ENCODE results near the gene CDK5RAP3.

Gene CDK5RAP3

DNA sequence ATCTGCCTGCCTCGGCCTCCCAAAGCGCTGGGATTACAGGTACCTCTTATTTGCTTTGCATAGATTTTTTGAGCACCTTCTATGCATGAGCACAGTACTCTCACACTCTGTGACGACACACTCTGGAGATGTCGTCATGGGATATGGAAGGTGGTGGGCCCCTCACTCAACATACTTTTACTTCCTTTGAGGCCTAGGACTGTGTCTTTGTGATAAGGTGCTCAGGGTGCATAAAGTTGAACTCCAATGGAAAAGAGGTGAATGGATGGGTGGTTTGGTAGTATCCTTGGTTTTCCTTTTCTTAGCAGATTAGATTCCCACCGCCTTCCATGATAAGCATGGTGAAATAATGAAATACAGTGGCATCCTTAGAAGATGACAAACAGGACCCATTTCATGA, 6.1 kb upstream of the CDK5RAP3 start:
- FAIRE-seq, result no peak
- DNase-seq (ENCODE audit: insufficient read length), result no peak
- TF ChIP-seq POLR2A (IDR thresholded peaks at IDR 0.05; ENCODE audit: low read depth, low read length) (no peak), TAF1 (IDR thresholded peaks at IDR 0.05; ENCODE audit: borderline replicate concordance, low read depth, low read length) (no peak), POLR2AphosphoS5 (IDR thresholded peaks at IDR 0.05; ENCODE audit: low read depth, low read length) (no peak)

- no peak for FAIRE-seq
- TF ChIP-seq TAF1 (IDR thresholded peaks at IDR 0.05; ENCODE audit: borderline replicate concordance, low read depth, low read length) (no peak), POLR2A (IDR thresholded peaks at IDR 0.05; ENCODE audit: low read depth, low read length) (no peak), POLR2AphosphoS5 (IDR thresholded peaks at IDR 0.05; ENCODE audit: low read depth, low read length) (no peak)
- no peak for DNase-seq (ENCODE audit: insufficient read length)
Measured at GRCh38 chr17:47966079-47966519, 4.8 kb upstream of the CDK5RAP3 start.

DNA sequence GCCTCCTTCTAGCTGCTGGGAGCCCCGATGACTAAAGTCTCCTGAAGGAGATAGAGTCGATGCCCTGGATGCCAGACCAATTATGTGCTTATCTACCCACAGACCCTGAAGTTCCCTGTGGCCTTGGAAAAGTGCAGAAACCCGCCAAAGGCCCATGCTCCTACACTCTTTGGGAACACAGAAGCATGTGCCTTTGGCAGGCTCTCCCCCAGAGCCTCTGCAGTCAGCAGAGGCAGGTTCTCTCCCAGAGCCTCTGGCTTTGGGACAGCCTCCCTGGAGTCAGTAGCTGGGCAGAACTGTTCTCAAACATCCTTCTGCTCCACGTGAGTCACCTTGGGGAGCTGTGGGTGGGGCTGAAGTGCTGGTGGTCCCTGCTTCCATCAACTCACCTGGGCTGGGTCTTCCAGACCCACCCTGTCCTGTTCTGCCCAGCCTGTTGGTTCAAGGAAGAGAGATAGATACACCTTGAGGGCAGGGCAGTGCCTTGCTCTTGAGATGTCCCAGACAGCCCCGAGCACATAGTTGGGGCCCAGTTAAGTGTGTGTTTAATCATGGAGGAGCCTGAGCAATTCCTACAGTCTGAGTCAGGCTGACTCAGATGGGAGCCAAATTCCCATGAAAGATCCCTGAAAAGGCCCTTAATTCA, 3.2 kb upstream of the CDK5RAP3 start:
- DNase-seq (ENCODE audit: insufficient read length) (no peak), FAIRE-seq (no peak)
- no peak for TF ChIP-seq TAF1 (IDR thresholded peaks at IDR 0.05; ENCODE audit: borderline replicate concordance, low read depth, low read length)
- no peak for TF ChIP-seq POLR2AphosphoS5 (IDR thresholded peaks at IDR 0.05; ENCODE audit: low read depth, low read length)
- no peak for TF ChIP-seq POLR2A (IDR thresholded peaks at IDR 0.05; ENCODE audit: low read depth, low read length)

GRCh38 chr17:47968836-47969235, 2.1 kb upstream of the CDK5RAP3 start:
- FAIRE-seq, result no peak
- no peak for TF ChIP-seq POLR2AphosphoS5 (IDR thresholded peaks at IDR 0.05; ENCODE audit: low read depth, low read length)
- no peak for TF ChIP-seq TAF1 (IDR thresholded peaks at IDR 0.05; ENCODE audit: borderline replicate concordance, low read depth, low read length)
- no peak for TF ChIP-seq POLR2A (IDR thresholded peaks at IDR 0.05; ENCODE audit: low read depth, low read length)
- no peak for DNase-seq (ENCODE audit: insufficient read length)

DNA sequence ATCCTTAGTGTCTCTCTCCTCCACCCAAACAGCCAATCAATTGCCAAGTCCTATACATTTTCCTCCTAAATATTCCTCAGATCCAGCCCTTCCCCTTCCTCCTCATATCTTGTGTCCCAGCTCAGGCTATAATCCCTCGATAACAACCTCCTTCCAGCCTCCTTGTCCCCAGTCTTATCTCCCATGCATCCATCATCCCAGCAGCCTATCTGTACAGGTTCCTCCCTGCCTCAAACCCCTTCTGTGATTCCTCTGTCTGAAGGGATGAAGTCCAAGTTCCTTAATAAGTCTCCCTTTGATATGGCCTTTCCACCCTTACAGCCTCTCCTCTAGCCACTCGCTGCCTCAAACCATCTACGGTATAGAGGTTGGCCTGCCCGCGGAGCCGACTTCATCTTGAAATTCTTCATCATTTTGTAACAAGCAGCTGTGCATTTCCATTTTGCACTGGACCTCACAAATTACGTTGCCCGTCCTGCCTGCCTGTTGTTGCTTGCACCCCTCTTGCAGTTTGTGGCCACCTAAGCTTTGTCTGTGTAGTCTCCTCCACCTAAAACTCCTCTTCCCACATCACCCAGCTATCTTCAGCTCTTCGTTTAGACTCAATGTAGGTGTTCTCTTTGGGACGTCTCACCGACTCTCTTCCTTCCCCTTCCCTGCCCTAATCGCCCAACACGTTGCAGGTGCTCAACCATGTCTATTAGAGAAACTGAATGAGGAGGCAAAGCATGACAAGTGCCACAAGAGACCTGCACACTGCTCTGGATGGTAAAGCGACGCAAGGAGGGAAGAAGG, 786 bp upstream of the CDK5RAP3 start:
- DNase-seq (ENCODE audit: insufficient read length) (no peak), FAIRE-seq (no peak)
- no peak for TF ChIP-seq POLR2A (IDR thresholded peaks at IDR 0.05; ENCODE audit: low read depth, low read length)
- no peak for TF ChIP-seq TAF1 (IDR thresholded peaks at IDR 0.05; ENCODE audit: borderline replicate concordance, low read depth, low read length)
- no peak for TF ChIP-seq POLR2AphosphoS5 (IDR thresholded peaks at IDR 0.05; ENCODE audit: low read depth, low read length)

DNA sequence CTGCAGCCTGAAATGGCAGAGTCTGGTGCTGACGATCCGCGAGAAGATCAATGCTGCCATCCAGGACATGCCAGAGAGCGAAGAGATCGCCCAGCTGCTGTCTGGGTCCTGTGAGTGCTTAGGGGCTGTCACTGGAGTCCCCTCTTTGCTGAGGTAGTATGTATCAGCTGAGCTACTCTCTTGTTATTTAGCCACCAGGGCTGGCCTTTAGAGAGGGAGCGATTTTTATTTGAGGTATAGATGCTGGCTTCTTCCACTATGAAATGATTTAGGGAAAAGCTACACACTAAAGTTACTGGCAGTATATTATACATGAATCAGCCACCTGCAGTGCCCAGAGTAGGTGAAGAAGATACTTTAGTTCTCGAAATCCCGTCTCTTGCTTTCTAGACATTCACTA, 2.6 kb downstream of the CDK5RAP3 start:
- TF ChIP-seq TAF1 (IDR thresholded peaks at IDR 0.05; ENCODE audit: borderline replicate concordance, low read depth, low read length), result no peak
- no peak for TF ChIP-seq POLR2A (IDR thresholded peaks at IDR 0.05; ENCODE audit: low read depth, low read length)
- no peak for TF ChIP-seq POLR2AphosphoS5 (IDR thresholded peaks at IDR 0.05; ENCODE audit: low read depth, low read length)
- FAIRE-seq (no peak), DNase-seq (ENCODE audit: insufficient read length) (no peak)

DNA sequence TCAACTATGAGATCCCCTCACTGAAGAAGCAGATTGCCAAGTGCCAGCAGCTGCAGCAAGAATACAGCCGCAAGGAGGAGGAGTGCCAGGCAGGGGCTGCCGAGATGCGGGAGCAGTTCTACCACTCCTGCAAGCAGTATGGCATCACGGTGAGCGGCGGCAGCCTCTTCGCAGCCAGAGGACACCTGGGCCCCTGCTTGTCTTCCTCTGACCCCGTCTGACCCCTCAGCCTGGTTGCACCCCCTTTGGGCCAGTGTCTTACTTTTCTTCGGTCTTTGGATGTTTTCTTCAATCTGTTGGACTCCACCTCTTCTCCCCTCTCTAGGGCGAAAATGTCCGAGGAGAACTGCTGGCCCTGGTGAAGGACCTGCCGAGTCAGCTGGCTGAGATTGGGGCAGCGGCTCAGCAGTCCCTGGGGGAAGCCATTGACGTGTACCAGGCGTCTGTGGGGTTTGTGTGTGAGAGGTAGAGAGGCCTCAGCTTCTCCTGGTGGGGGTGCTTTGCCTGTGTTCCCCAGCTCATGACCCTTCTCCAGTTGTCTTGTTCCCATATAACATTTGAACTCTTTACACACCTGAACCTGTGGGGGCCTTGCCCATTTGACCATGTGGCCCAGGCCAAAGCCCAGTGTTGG, 4.4 kb downstream of the CDK5RAP3 start:
- no peak for FAIRE-seq
- no peak for DNase-seq (ENCODE audit: insufficient read length)
- TF ChIP-seq POLR2A (IDR thresholded peaks at IDR 0.05; ENCODE audit: low read depth, low read length), result no peak
- no peak for TF ChIP-seq TAF1 (IDR thresholded peaks at IDR 0.05; ENCODE audit: borderline replicate concordance, low read depth, low read length)
- no peak for TF ChIP-seq POLR2AphosphoS5 (IDR thresholded peaks at IDR 0.05; ENCODE audit: low read depth, low read length)

- DNase-seq (ENCODE audit: insufficient read length), result no peak
- FAIRE-seq, result no peak
- TF ChIP-seq TAF1 (IDR thresholded peaks at IDR 0.05; ENCODE audit: borderline replicate concordance, low read depth, low read length) (no peak), POLR2A (IDR thresholded peaks at IDR 0.05; ENCODE audit: low read depth, low read length) (no peak), POLR2AphosphoS5 (IDR thresholded peaks at IDR 0.05; ENCODE audit: low read depth, low read length) (no peak)
Measured at GRCh38 chr17:47975823-47976205, 4.9 kb downstream of the CDK5RAP3 start.

- FAIRE-seq, result peak; percentile 90
- TF ChIP-seq TAF1 (IDR thresholded peaks at IDR 0.05; ENCODE audit: borderline replicate concordance, low read depth, low read length) (no peak), POLR2AphosphoS5 (IDR thresholded peaks at IDR 0.05; ENCODE audit: low read depth, low read length) (no peak), POLR2A (IDR thresholded peaks at IDR 0.05; ENCODE audit: low read depth, low read length) (no peak)
- peak; percentile 78 for DNase-seq (ENCODE audit: insufficient read length)
Measured at GRCh38 chr17:47978324-47978723, 7.4 kb downstream of the CDK5RAP3 start.

- no peak for TF ChIP-seq TAF1 (IDR thresholded peaks at IDR 0.05; ENCODE audit: borderline replicate concordance, low read depth, low read length)
- DNase-seq (ENCODE audit: insufficient read length), result no peak
- no peak for FAIRE-seq
Measured at GRCh38 chr17:47980541-47980940, 9.6 kb downstream of the CDK5RAP3 start.

DNA sequence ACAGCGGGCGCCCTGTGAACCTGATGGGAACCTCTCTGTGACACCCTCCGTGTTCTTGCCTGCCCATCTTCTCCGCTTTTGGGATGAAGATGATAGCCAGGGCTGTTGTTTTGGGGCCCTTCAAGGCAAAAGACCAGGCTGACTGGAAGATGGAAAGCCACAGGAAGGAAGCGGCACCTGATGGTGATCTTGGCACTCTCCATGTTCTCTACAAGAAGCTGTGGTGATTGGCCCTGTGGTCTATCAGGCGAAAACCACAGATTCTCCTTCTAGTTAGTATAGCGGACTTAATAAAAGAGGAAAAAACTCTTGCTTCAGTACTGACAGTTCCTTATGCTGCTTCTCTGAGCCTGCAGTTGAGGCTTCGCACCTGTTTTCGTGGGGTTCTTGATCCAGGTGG, 10.5 kb downstream of the CDK5RAP3 start:
- FAIRE-seq (no peak), DNase-seq (ENCODE audit: insufficient read length) (no peak)
- TF ChIP-seq POLR2A (IDR thresholded peaks at IDR 0.05; ENCODE audit: low read depth, low read length) (no peak), POLR2AphosphoS5 (IDR thresholded peaks at IDR 0.05; ENCODE audit: low read depth, low read length) (no peak), TAF1 (IDR thresholded peaks at IDR 0.05; ENCODE audit: borderline replicate concordance, low read depth, low read length) (no peak)
